NCI-H345 treated with DMSO at 0.1 percent for 48 hours (cell line): ENCODE results near the gene FRMD5.
"Not testable (repeated sequence)": the region's sequence is repeated elsewhere in the genome, so short reads cannot be mapped to it uniquely, and the experiment has no call there.

Source experiments
- DNase-seq: peaks from one replicate; lab custom pipeline; 2025; ENCODE audit not compliant: unreplicated experiment; lab: John Stamatoyannopoulos, UW

FRMD5 gene

DNA sequence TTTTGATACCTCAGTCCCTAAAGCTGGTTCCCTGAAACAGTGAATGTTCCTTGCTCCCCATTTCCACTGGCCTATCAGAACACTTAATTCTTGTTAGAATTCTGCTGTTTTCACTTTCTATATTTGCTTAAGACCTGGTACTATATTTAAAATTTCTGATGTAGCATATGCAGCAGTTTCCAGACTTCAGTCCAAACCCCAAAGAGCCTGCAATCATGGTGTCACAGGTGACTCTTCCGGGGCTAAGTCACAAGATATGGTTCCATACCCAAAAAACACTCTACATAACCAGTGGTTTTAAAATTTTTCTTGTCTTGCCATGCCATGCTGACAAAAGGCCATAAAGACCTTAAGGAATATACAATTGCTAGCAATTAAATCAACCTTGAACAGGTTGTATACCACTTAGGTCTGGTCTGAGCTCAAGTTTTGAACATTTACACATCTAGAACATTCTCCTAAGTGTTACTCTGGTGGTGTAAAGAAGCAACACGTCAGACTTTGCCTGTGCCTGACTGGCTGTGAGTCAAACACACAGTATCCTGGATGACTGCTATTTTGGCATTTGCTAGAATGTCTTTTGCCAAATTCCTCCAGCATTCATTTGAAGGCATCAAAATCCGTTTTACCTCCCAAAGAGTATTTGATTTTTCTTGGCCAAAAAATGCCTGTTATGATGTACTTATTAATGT, 160.0 kb downstream of the FRMD5 start:
- DNase-seq: no peak

DNA sequence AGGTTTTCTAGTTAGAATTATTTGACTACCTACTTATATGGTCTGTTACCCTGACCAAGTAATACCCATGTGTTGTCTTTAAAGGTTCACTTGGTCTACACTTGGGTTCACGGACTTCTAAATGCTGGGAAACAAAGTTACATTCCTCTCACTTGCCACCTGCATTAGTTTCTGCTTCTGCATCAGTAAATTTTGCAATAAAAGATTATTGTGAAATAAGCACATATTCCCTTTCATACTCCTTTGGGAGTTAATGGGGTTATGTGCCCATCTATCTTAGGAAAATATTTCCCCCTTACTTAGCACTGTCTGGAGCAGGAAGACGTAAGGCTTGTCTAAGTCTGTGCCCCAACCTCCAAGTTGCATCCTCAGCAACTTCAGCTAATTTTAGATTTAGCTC, 160.7 kb downstream of the FRMD5 start:
- no peak for DNase-seq

DNA sequence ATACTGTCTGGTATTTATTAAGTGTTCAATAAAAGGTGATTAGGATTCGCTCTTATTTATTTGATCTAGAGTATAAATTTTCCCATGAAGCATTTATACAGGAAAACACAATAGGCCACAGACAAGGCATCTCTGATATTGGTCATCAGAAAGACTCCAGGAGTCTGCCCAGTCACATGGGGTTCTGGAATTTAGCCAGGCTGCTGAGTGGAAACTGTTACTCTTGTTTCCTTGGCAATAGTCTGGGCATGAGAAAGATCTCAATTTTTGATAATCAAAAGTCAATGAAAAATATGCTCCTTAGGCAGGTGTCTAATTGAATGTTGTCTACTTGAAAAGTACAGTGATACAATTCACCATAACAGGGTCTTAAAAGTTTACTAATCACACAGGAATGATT, 161.2 kb downstream of the FRMD5 start:
- DNase-seq: no peak

DNA sequence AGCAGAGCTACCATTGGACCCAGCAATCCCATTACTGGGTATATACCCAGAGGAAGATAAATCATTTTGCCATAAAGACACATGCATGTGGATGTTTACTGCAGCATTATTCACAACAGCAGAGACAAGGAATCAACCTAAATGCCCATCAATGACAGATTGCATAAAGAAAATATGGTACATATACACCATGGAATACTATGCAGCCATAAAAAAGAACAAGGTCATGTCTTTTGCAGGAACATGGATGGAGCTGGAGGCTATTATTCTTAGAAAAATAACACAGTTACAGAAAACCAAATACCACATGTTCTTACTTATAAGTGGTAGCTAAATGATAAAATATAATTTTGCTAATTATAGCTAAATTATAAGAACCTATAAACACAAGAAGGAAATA, 162.3 kb downstream of the FRMD5 start:
- not testable (repeated sequence) for DNase-seq

DNA sequence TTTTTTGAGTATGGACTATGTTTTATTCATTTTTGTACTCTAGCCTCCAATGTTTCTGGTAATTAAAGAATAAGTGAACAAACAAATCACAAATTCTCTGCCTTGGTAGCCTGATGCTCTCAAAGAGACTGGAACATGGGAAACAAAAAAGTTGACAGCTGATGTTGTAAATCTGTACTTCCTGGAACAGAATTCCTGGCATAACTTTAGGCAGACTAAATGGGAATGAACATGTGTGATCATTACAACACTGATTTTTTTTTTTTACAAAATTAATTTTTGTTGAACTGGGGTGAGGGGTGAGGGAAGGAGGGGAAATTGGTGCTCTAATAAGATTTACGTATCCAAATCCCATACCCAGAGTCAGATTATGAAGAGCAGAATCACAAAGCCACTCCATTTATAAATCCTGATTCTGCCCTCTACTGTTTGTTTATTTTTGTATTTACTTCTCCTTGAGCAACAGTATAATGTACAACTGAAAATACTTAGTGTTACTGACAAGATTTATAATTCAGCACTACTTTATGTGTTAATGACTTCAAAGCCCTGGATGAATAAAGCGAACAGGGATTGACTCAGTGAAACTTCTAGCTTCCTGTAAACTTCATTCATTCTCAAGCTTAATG, 165.0 kb downstream of the FRMD5 start:
- DNase-seq: no peak

DNA sequence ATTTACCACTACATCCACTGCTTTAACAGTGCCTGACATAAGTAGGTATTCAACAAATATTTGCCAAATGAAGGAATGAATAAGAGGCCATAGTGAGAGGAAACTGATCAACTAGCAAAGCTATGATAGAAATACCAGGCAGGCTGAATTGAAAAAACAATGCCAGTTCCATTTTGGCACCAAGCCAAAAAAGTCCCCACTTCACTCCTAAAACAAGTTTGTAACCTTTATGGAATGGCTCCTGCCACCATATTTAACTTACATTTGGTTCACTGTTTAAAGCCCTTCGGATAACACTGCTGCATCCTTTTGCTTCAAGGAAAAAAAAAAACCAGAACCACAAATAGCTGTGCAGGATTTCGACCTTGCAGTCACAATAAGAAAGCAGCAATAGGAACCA, 166.1 kb downstream of the FRMD5 start:
- peak; percentile 4 for DNase-seq

DNA sequence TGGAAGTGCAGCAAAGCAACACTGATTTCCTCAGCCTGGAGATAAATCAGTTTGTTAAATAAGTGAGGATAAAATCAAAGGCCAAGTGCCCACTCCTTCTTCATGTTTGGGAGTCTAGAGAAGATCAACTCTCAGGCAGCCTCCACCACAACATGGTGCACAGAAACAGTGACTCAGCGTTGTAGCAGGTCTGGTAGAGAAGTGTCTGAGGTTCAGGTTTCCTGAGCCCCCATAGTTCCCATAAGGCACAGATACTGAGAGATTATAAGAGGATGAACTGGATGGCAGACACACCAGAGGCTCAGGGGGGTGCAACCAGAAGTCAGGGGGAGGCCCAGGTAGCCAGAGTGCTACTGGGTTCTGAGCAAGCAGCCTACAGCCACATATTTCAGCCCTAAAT, 166.7 kb downstream of the FRMD5 start:
- DNase-seq: no peak

DNA sequence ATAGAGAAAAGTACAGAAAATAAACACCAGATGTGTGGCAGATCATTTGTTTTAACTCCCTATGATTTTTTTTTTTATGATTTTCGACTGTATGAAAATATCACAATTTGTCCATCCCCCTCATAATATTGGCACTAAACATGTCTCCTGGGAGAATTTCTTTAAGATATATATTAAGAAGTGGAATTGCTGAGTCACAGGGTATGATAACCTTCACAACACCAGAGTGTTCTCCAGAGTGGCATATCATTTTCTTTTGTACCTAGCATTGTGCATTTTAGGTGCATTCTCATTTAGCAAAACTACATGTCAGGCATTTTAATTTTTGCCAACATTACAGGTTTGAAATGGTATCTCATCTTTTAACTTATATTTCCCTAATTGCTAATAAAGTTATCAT, 170.9 kb downstream of the FRMD5 start:
- DNase-seq: no peak

DNA sequence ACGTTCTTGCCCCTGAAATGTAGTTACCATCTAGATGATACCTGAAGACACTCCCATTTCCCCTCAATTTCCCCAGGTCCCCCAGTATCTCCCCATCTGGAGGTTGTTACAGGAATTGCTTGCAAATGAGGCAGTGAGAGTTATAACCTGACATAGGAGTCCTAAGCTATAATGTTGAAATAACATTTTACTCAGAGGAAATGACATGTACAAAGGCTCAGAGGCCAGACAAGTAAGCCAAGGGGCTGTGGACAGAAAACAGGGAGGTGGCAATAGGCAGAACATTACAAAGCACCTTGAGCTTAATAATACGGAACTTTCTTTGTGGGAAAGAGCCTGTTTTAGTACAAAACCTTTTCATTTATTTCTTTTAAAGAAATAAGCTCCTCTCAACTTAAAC, 171.9 kb downstream of the FRMD5 start:
- no peak for DNase-seq

DNA sequence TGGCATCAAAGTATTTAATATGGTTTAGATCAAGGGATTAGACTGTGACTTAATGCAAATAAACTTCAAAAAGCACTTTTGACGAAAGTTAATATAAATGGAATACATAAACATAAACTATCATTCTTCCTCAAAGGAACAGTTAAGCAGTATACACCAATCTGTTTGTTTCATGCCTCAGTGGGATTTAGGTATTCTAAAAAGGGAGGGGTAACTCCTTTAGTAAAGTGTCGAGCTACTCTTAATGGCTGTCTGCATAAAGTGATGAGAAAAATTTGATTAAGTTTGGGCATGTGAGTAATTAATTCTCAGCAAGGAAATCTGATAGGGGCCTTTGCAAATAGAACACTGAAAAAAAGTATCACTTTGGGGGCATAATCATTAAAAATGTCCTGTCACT, 176.9 kb downstream of the FRMD5 start:
- no peak for DNase-seq

DNA sequence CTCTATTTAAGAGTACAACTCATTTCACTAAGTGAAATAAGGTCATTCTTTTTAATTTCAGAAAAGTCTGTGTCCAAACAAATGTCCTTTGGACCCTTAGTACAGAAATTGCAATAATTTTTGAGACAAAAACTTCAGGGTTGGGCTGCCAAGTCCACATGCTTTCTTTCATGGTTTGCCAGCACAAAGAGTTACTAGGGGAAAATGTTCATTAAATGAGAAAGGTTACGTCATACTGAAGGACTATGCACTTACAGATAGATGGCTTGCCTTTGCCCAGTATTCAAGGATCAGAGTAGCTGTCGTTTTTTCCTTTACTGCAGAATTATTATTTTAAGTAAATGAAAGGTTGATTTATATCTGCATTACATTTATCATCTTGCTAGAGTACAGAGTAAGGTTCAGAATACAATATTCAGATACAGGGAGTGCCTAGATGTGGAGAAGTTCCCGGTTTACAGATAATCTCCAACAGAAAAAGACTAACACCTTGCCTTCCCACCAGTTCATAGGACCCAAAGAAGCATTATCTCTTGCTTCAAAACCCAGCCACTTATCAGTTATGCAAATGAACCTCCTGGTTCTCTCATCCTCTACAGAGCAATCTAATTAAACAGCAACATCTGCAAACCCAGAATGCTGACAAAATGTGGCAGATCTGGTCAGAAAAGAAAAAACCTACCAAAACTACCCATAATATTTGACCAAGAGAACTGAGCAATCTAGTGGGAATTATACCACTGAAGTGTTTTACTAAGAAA, 179.3 kb downstream of the FRMD5 start:
- no peak for DNase-seq

DNA sequence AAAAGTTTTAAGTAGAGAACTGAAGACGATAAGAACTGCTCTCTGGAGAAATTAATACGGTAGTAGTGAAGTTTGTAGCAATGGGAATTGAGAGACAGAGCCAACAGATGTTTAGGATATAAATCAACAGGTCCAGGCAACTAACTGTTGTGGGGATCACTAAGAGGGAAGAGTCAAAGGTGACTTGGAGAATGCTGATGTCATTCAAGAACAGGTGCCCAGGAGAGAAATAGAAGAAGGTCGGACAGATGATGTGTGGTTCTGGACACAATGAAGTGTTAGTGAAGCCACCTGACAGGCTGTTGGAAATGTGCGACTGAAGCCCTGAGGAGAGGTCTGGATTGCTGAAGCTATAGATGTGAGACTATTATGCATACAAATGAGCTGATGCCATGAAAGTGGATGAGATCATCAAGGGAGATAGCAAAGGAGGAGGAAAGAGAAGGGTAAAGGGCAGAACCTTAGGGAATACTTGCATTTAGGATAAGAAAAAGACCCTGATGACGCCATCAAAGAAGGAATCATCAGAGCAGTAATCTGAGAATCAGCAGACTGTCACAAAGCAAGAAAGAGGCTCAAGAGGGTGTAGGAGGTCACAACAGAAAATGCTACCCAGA, 183.7 kb downstream of the FRMD5 start:
- DNase-seq: no peak

DNA sequence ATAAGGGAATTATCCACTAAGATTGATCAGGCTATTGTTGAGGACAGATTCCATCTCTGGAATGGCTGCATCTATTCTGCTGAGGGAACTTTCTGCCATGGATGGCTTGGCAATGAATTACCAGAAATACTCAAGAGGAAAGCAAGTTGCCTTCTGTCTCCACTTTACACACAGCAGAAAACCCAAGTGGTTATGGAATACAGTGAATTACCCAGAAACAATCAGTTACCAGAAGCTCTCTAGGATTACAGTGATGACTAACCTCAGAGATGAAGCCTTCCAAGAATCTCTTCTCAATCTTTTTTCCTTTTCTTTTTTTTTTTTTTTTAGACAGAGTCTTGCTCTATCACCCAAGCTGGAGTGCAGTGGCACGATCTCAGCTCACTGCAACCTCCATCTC, 185.0 kb downstream of the FRMD5 start:
- DNase-seq: no peak

DNA sequence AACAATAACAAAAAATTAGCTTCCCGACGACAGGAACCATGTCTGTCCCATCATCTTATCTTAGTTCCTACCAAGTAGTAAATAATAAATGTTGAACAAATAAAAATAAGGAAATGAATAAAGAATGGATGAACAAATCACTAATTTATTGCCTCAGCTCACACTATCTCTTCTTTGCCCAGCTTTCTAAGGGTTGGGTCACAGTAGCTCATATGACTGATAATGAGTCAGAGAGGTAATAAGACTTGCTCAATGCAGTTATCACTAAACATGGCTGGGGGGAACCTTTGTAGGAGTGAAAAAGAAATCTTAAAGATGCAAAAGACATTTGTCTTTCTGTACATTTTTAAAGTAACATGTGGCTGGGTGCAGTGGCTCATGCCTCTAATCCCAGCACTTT, 186.0 kb downstream of the FRMD5 start:
- DNase-seq: no peak

DNA sequence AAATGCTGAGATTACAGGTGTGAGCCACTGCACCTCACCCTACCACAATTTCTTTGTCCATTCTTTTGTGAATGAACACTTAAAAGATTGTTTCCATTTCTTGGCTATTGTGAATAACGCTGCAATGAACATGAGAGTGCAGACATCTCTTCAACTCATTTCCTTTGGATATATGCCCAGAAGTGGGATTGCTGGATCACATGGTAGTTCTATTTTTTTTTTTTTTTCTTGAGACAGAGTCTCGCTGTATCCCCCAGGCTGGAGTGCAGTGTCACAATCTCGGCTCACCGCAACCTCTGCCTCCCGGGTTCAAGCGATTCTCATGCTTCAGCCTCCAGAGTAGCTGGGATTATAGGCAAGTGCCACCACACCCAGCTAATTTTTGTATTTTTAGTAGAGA, 194.8 kb downstream of the FRMD5 start:
- DNase-seq: not testable (repeated sequence)

DNA sequence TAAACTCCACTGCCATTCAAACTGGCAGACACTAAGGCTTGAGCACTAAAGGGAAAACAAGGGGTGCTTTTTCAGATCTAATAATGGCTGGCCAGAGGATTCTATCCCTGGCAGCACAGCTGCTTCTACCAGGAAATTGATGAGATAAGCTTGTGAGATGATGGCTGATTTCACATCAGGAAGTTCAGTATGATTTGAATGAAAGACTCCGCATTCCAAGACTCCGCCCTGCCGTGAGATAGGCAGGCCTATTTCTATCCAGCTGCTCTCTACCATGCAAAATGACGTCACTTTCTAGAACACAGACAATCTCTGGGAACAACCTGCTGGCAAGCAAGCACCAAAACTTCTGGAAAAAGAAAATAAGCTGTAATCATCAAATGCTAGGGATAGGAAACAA, 196.5 kb downstream of the FRMD5 start:
- no peak for DNase-seq

DNA sequence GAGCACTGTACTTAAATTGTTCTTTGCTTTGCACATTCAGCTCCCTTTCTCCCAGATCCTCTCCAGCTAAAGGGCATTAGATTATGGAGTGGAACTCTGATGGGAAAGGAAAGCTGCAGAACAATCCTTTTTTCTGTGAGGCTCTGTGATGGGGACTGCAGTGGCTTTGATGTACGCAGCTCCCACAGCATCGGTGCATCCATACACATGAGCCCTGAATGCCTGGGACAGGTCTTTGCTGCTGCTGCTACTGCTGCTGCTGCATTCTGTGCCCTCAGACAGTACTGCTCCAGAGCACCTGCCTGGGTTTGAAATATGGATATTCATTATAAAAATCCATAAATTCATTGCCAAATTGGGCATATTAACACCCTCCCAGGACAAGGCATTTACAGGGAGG, 203.9 kb downstream of the FRMD5 start:
- no peak for DNase-seq

DNA sequence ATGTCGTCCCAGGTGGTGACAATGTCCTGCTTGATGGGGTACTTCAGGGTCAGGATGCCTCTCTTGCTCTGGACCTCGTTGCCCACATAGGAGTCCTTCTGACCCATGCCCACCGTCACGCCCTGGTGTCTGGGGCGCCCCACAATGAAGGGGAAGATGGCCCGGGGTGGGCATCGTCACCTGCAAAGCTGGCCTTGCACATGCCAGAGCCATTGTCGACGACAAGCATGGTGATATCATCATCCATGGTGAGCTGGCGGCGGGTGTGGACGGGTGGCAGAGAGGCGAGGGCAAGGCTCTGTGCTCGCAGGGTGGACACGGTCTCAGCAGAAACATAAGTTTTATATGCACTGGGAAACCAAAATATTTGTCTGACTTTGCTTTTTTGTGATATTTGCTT, 205.1 kb downstream of the FRMD5 start:
- DNase-seq: no peak

DNA sequence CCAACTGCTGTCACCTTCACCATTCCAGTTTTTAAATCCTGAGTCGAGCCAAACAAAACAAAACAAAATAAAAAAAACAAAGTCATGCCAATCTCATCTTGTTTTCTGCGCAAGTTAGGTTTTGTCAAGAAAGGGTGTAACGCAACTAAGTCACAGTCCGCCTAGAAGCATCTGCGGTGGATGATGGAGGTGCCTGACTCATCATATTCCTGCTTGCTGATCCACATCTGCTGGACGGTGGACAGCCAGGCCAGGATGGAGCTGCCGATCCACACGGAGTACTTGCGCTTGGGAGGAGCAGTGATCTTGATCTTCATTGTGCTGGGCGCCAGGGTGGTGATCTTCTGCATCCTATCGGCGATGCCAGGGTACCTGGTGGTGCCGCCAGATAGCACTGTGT, 206.2 kb downstream of the FRMD5 start:
- no peak for DNase-seq

DNA sequence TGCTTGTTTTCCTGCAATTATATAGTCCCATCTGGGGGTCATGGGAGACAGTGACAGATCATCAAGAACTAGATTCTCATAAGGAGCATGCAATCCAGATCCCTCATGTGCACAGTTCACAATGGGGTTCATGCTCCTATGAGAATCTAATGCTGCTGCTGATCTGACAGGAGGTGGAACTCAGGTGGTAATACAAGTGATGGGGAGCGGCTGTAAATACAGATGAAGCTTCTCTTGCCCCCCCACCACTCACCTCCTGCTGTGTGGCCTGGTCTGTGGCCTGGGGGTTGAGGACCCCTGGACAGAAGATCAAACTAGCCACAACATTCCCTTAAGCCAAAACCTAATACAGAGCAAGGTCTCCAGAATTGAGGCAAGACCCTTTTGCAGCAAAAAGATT, 207.1 kb downstream of the FRMD5 start:
- no peak for DNase-seq

DNA sequence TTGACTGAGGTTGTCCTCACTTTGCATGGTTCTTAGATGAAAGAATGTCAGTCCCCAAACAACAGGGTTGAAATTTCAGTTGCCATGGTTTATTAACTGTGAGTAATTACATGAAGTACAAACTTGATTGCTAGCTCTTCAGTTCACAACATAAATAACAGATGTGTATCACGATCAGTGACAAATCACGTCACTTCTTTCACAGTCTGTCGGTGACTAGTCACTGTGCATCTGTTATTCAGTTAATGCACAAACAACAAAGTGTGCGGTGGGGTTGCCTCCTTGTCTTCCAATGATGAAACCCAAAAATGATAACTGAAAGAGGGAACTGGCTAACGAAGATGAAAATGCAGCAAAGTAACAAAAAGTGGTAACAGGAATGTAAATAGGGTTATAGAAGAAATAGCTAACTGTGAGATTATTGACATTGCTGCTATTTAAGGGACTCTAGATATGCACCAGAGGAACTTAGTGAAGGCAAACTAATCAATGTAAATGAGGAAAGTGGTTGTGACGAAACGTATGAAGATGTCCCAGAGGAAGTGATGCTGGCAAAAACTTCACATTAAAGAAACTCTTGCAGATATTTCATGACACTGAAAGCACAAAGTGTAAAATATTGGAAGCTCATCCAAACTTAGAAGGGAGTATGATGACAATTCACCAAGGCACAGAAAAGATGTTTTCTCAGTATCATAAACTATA, 208.9 kb downstream of the FRMD5 start:
- no peak for DNase-seq
